Hypothalamus (tissue), 51 donors: Measurements from ENCODE around the gene CLDN11.

ENCODE experiments used
- DNase-seq, 51 donors: peaks; one replicate each; lab custom pipeline; 2025; lab: John Stamatoyannopoulos, UW

CLDN11 gene

DNA sequence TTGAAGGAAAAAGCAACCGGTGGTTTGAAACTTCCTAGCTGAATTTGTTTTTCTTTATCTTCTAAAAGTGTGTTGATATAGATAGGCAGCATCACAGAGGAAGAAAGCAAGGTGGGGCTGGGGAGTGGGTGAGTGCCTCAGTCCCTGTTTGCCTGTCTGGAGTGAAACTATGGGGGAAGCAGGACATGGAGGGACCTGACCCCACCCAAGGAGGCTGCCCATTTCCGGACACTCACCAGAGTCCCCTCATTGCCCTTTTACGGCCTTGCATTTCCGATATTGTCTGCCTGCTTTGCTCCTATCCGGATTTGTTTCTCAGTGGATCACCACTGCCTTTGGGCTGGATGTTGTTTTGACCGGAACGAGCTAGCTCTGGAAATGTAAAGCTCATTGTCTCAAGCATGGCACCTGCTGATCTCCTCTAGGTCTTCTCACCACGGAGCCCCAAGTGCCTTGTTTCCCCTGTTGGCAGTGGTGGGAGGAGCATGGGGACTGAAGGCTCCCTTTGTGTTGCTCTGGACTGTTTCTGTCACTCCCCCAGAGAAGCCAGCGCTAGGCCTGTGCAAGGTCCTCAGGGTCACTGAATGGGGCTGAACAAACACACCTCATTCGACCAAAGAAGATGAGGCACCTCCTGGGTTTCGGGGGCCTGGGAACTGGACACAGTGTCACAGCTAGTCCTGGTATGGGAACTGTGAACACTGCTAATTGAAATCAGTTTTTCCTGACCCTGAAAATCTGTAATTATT is 7.0 kb downstream of the CLDN11 start:
- peak in 43 of 51 donors; percentile 13 to 87 (median 67) for DNase-seq

GRCh38 chr3:170426240-170426797 is 7.7 kb downstream of the CLDN11 start:
- no peak for DNase-seq

DNA sequence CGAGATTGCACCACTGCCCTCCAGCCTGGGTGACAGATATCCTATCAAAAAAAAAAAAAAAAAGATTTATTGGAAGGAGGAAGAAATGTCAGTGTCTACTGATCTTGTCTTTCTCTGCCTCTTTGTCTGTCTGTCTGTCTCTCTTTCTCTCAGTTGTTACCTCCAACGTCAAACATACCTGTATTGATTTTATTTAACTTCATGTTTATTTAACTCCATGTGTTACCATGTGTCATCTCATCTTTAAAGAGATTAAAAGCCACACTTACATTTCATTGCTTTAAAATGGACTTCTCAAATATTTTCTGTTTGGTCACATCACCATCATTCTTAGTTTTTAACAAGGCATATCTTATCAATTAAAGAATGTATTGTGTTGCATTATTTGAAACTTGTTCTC is 9.4 kb downstream of the CLDN11 start:
- no peak for DNase-seq

DNA sequence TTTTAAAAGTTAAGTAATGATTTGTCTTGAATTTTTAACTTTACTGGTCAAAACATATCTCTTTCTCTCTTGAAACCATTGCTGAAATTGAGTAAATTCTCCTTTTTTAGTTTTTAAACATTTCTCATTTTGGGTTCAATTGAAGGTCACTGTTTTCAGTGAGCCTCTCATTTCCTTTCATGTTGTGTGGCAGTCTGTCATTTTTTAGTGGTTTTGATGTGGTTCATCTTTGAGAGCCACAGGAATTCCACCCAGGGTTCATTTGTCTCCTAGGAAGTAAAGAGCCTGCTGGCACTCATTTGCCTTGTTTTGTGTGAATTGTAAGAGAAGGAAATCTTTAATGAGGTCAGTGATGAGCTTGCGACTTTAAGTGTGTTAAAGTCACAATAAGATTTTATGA is 10.4 kb downstream of the CLDN11 start:
- no peak for DNase-seq

- DNase-seq, result no peak
Measured at GRCh38 chr3:170431054-170431453, 12.4 kb downstream of the CLDN11 start.

DNA sequence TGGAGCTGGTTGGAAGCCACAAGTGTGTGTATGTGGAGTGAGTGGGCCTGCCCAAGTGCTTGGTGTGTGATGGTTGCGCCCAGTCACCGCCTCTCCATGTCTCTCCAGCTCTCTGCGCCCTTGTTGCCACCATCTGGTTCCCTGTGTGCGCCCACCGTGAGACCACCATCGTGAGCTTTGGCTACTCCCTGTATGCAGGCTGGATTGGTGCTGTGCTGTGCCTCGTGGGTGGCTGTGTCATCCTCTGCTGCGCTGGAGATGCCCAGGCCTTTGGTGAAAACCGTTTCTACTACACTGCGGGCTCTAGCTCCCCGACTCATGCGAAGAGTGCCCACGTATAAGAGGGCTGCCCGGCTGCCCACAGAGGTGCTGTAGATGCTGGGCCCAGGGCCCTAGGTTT is 13.7 kb downstream of the CLDN11 start:
- DNase-seq, result no peak

DNA sequence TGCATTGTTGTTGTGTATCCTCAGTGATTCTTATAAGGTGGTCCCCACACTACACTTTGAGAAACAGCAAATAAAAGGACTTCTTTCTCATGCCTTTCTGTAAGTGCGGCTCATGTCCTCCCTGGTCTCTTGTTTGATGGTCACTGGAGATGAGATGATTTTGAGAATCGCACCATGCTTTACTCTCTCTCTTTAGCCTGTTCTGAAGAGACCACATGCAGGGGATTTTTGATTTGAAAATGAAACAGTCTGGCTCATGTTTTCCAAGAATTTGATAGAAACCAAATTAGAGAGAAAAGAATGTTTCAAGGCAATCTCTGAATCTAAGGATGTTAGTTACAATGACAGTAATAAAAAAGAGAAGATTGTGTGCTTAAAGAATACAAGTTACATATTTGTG is 18.0 kb downstream of the CLDN11 start:
- DNase-seq, result no peak

DNA sequence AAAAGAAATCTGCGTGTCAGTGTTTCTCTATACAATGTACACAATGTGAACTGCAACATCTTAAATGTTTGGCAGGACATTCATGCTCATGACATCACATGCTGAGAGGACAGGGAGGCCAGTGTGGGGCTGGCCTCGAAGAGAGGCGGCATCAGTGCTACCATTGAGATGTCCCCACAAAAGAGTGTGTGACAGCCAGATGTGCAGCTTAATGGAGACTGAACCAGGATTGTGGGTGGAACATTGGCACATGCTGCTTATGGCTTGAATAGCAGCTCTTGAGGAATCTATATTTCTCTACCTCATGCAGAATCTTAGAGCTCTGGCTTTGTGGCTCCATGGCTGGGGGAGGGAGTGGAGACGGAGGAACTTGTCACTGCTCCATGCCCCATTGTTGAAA is 18.5 kb downstream of the CLDN11 start:
- peak in 39 of 51 donors; percentile 12 to 84 (median 64) for DNase-seq

DNA sequence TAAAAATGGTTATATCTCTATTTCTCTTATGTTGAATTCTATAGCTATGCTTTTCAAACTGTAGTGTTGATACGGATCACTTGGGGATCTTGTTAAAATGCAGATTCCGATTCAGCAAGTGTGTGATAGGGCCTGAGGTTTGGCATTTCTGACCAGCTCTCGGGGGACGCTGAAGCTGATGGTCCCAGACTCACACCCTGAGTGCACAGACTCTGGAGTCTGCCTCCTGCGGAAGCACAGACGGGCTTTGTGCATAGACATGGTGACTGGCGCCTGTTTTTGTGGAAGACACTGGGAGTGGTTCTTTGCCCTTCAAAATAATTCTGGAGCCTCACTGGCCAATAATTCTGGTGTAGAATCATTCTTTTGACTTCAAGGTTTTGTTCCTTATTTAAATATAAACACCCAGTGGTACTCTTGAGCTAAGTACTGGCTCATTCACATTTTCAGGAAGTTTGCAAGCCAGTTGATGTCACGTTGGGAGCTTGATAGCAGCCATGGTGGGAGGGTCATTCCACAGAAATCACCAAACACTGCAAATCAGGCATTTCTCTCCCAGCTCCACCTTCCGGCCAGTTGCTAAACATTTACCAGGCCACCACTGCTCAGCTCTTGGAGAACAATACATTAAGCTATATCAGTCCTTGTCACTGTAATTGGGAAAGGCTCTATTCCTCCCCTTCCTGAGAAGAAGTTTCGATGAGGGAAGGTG is 19.2 kb downstream of the CLDN11 start:
- peak in 4 of 51 donors; percentile 5 to 66 (median 28) for DNase-seq

DNA sequence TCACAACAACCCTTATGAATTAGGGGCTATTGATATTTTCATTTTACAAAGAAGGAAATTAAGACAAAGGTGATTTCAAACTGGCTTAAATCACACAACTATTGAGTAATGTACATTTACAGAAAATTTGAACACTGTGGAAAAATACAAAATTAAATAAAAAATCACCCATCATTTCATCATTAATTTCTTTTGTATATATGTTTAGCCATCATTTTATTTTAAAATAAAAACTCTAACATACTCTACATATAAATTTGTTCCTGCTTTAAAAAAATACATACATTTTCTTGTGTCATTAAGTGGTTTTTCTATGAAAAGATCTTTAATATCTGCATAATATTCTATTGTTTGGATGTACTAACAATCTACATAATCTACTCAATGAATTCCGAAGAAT is 20.2 kb downstream of the CLDN11 start:
- DNase-seq, result no peak

DNA sequence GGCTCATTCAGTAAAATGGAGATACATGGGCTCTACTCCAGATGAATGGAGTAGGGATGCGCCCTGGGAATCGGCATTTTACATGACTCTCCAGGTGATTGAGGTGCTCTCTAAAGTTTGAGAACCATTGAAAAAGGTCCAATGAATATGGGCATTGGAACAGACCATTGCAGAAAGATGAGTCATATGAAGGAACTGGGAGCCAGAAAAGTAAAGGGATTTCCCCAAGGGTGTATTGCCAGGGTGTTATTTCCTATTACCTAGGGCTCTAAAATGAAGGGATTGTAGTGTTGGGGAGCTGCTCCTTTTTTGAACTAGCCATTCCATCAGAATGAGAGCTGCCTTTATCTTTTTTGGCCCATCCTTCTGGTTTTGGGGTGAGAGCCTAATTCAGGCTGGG is 21.7 kb downstream of the CLDN11 start:
- no peak for DNase-seq

- no peak for DNase-seq
Measured at GRCh38 chr3:170441412-170441811, 22.7 kb downstream of the CLDN11 start.

- DNase-seq, result no peak
Measured at GRCh38 chr3:170442947-170443346, 24.3 kb downstream of the CLDN11 start.

DNA sequence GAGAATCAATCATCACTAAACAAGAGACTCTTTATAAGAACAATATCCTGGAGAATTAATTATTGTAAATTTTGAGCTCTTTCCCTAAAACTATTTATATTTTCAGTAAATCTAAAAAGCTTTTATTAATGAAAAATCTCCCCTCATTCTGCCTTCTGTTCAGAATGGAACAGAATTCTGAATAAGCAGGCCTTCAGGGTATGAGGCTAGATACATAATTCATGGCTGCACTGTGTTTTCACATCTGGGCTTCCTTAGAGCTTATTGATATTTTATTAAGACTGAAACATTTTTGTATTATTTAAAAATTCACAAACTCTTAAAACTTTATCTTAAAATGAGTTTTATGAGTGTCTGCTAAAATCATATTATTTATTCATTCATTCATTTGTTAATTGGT is 24.8 kb downstream of the CLDN11 start:
- no peak for DNase-seq

DNA sequence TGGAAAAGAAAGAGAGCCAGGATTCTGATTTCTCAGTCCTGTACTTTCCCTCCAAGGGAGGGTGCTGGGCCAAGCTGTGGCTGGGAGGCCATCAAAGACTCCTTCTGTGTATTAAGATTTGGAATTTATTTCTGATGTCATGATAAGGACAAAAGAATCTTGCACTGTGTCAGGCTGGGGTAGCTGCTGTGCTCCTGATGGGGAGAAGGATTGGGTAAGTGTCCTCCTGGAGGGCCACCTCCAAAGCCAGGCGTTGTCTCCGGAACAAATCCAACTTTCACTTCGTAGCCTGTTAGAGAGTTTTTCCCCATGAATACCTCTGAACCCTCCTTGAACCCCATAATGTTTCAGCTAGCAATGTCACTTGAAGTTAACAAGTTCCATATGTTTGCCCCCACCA is 29.9 kb downstream of the CLDN11 start:
- DNase-seq, result peak in 2 of 51 donors; percentile 11 to 48

GRCh38 chr3:170450039-170450438 is 31.4 kb downstream of the CLDN11 start:
- no peak for DNase-seq

DNA sequence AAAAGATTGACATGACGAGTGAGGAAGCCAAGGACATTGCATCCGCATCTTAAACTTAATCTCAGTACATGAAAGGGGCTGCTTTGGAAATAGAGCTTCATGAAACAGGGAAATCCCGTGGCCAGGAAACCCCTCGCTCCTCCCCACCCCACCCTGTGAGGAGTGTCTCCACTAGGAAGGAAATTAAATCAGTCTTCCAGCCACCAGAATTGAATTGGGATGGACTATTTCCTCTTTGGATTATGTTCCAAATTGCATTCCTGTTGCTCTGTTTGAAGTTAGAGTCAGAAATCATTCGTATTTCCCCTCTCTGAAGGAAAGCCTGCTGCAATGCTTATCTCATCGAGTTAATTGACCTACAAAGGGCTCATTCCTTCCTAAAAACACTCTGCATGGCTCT is 35.8 kb downstream of the CLDN11 start:
- DNase-seq, result no peak

DNA sequence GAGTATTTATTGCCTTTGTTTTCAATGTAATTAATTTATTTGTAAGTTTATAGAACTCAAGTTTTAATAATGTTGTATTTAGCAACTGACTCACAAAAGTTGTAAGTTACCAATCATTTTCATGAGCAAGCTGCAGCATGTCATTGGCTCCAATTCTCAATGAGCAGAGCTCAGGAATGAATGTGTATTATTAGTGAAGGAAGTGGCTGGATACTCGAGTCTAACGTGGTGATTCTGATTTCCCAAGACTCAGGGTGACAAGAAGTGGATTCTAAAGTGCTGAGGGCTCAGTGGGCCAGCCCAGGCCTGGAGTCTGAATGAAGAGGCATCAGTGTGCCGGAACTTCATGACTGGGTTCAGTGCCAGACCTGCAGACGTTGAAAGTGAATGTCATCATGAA is 39.6 kb downstream of the CLDN11 start:
- no peak for DNase-seq

DNA sequence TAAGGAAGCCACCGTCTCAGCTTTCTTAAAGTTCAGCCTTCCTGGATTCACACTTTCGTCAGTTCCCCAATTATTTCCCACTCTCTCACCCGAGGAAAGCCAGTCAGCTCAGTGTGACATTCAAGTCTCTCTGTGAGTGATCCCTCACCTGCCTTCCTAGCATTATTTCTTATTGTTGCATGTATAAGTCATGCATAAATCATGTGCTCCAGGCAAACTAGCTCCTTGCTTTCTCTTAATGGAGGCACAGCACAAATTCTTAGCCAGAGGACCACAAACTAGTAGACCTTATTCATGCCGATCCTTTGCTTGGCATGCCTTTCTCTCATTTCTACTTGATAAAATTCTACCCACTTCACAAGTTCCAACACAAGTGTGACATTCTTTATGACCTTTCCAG is 44.3 kb downstream of the CLDN11 start:
- DNase-seq, result no peak

DNA sequence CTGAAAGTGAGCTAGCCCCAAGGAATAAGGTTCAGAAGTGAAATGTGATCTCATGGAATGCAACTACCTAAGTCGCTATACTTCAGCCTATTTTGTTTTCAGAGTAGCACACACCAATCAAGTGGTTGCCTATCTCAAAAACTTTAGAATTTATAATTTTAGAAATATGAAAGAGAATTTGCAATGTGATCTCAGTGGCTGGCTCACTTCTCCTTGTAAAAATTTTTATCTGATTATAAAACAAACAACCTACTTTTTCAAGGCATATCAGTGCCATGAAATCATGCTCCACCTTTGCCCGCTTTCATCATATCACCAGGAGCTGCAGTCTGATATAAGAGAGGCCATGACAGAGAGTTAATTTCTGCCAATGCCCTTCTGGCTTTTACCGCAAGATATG is 47.3 kb downstream of the CLDN11 start:
- DNase-seq, result no peak

- DNase-seq, result peak in 38 of 51 donors; percentile 12 to 84 (median 58)
Measured at GRCh38 chr3:170467007-170467406, 48.3 kb downstream of the CLDN11 start.

GRCh38 chr3:170467571-170468147 is 49.0 kb downstream of the CLDN11 start:
- DNase-seq, result peak in 1 of 51 donors; percentile 60
